ENCODE measurements around the gene FOXO1. TPM values are rescaled to one million over a fixed set of nuclear protein-coding genes. Genes with fewer than 3 reads are reported as not detected.

FOXO1 gene
- total and polyA plus RNA-seq, 10 donors = 7.1 to 58.9 (median 47.2) TPM

DNA sequence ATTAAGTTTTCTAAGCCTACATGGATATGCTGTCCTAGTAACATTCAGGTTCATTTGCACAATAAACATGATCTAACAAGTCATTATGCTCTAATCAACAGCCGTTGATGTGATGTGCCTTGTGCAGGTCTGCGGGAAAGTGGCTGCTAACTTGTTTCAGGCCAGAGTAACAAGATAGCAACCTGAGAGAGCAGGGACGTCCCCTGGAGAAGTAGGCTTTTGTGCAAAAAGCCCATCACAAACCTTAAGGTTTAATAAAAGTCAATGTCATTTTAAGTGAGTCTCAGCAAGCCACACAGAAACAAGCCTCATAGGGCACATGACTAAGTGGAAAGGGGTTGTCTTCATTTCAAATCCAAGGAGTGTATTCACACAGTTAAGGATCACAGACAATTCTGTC is 17.6 kb downstream of the FOXO1 start:
- Histone ChIP-seq H3K27ac (peak overlapping the region in 4 of 8 donors; percentile 2 to 27 (median 20)), H3K36me3 (no peaks in the 10 kb centered on the region), H3K9me3 (no peaks in the 10 kb centered on the region), H3K4me3 (no peak overlapping the region), H3K4me1 (peaks cover 54 to 100% (median 93%) of the 10 kb centered on the region in 6 donors), H3K27me3 (replicated peaks in 1 of 7) (no peaks in the 10 kb centered on the region)
- intact Hi-C loops (cut with DNase I; ENCODE audit: low total_unique reads) = no loop called here
- no peak for TF ChIP-seq POLR2A (IDR thresholded peaks at IDR 0.05)
- TF ChIP-seq POLR2AphosphoS5 (IDR thresholded peaks at IDR 0.05) = no peak
- TF ChIP-seq, protein P1, sequence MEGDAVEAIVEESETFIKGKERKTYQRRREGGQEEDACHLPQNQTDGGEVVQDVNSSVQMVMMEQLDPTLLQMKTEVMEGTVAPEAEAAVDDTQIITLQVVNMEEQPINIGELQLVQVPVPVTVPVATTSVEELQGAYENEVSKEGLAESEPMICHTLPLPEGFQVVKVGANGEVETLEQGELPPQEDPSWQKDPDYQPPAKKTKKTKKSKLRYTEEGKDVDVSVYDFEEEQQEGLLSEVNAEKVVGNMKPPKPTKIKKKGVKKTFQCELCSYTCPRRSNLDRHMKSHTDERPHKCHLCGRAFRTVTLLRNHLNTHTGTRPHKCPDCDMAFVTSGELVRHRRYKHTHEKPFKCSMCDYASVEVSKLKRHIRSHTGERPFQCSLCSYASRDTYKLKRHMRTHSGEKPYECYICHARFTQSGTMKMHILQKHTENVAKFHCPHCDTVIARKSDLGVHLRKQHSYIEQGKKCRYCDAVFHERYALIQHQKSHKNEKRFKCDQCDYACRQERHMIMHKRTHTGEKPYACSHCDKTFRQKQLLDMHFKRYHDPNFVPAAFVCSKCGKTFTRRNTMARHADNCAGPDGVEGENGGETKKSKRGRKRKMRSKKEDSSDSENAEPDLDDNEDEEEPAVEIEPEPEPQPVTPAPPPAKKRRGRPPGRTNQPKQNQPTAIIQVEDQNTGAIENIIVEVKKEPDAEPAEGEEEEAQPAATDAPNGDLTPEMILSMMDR (IDR thresholded peaks at IDR 0.05 in 8 of 11, conservative IDR thresholded peaks at IDR 0.05 in 3 of 11) = no peak
- DNase-seq = no peak
- 41 to 71% (median 61%) methylated on average over 3 of the region's 3 CpGs for WGBS, 5 donors

DNA sequence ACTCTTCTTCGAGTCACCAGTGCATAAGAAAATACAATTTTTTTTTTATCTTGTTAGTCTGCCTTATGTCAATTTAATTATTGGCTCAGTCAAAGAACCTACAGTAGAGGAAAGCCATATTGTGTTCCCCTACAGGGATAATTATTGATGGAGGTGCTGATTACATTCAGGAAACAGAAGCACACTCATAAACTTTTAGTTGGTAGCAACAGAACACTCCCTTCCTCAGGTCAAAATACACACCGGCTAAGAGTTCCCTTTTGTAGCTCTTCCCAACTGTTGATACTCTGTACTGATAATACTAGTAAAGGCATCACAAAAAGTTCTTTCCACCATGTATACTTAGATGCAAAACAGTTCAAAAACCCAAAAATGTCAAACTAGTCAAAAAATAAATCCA is 18.4 kb downstream of the FOXO1 start:
- Histone ChIP-seq H3K4me3 (no peak overlapping the region), H3K4me1 (peaks cover 52 to 100% (median 85%) of the 10 kb centered on the region in 6 donors), H3K27ac (peak overlapping the region in 5 of 8 donors; percentile 2 to 27 (median 13)), H3K27me3 (replicated peaks in 1 of 7) (no peaks in the 10 kb centered on the region), H3K36me3 (no peaks in the 10 kb centered on the region), H3K9me3 (no peaks in the 10 kb centered on the region)
- WGBS, 5 donors = 21 to 30% (median 26%) methylated on average over 2 of the region's 2 CpGs
- TF ChIP-seq POLR2A (IDR thresholded peaks at IDR 0.05) (no peak), POLR2AphosphoS5 (IDR thresholded peaks at IDR 0.05) (no peak)
- TF ChIP-seq, protein P1 (IDR thresholded peaks at IDR 0.05 in 8 of 11, conservative IDR thresholded peaks at IDR 0.05 in 3 of 11) = no peak
- intact Hi-C loops (cut with DNase I; ENCODE audit: low total_unique reads) = no loop called here
- DNase-seq = no peak

DNA sequence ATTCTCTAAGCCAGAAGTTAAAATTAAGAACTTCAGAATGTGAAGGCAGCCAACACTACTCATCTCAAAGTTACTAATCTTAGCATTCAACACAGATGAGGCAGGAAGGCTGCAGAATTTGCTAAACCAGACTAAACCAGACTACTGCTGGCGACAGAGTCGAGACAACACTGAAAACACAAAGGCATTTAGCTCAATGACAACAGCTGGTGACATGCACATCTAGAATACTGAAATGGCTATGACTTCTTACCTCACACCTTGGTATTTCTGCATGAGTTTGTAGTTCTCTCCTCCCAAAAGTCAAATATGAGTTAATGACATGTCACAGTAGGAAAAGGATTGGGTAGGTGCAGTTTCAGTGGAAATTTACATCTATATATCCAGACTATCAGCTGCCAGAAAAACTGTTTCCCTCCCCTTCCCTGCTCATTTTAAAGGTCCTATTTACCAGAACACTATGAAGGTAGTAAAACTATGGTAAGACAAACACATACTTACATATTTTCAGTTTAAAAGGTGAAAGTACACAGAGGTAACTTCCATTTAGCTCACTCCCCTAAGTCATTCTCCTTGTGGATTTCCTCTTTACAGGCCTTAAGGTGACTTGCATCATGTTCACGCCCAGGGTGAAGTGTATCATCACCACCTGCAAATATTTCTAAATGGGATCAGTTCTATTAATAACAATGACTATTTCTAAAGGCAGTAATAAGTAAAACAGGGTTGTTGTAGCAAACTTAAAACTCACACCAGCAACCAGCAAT is 21.4 kb downstream of the FOXO1 start:
- Histone ChIP-seq H3K36me3 (no peaks in the 10 kb centered on the region), H3K27ac (peak overlapping the region in 1 of 8 donors; percentile 34), H3K4me1 (peaks cover 53 to 100% (median 79%) of the 10 kb centered on the region in 6 donors), H3K27me3 (replicated peaks in 1 of 7) (no peaks in the 10 kb centered on the region), H3K4me3 (no peak overlapping the region), H3K9me3 (no peaks in the 10 kb centered on the region)
- DNase-seq = no peak
- intact Hi-C loops (cut with DNase I; ENCODE audit: low total_unique reads) = no loop called here
- TF ChIP-seq POLR2AphosphoS5 (IDR thresholded peaks at IDR 0.05) (no peak), POLR2A (IDR thresholded peaks at IDR 0.05) (no peak)
- TF ChIP-seq, protein P1 (IDR thresholded peaks at IDR 0.05 in 8 of 11, conservative IDR thresholded peaks at IDR 0.05 in 3 of 11) = no peak
- 68 to 88% (median 75%) methylated on average over 3 of the region's 3 CpGs for WGBS, 5 donors

DNA sequence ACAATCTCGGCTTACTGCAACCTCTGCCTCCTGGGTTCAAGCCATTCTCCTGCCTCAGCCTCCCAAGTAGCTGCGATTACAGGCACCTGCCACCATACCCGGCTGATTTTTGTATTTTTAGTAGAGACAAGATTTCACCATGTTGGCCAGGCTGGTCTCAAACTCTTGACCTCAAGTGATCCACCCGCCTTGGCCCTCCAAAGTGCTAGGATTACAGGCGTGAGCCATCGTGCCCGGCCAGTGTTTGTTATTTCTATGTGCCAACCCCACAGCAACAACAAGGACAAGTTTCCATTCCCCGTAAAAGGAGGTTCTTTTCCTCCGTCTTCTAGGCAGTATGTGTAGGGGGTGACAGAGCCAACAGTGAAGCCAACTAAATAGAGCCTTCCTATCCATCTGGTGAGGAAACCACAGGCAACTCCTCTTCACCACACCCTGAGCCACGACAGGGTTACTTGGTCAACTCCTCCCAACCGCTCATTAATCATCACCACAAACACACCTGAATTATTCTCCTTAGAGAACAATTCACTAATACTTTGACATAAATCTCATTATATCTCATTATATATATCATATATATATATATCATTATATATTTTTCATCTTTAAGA is 25.5 kb downstream of the FOXO1 start:
- DNase-seq = no peak
- Histone ChIP-seq H3K27me3 (replicated peaks in 1 of 7) (no peaks in the 10 kb centered on the region), H3K9me3 (no peaks in the 10 kb centered on the region), H3K27ac (no peak overlapping the region), H3K4me3 (no peak overlapping the region), H3K4me1 (peaks cover 58 to 100% (median 77%) of the 10 kb centered on the region in 6 donors), H3K36me3 (no peaks in the 10 kb centered on the region)
- WGBS, 5 donors = 74 to 82% (median 78%) methylated on average over 11 of the region's 11 CpGs
- intact Hi-C loops (cut with DNase I; ENCODE audit: low total_unique reads) = no loop called here
- TF ChIP-seq, protein P1 (IDR thresholded peaks at IDR 0.05 in 8 of 11, conservative IDR thresholded peaks at IDR 0.05 in 3 of 11) = no peak
- no peak for TF ChIP-seq POLR2AphosphoS5 (IDR thresholded peaks at IDR 0.05)
- no peak for TF ChIP-seq POLR2A (IDR thresholded peaks at IDR 0.05)
